SK-N-SH (cell line): ENCODE data around the gene C2CD4B.

Source experiments
- CHD2 ChIP-seq: fragments of 150-350 bp; IDR thresholded peaks from 2 replicates; pipeline ENCODE4 v1.6.1; 2018; ENCODE audit warnings: low read length; ENCODE audit not compliant: partially characterized antibody
- SIN3A ChIP-seq: IDR thresholded peaks from 2 replicates; pipeline ENCODE4 v1.6.1; 2012; ENCODE audit warnings: low read depth, mild to moderate bottlenecking, low read length, moderate library complexity, borderline replicate concordance
- TAF1 ChIP-seq: IDR thresholded peaks from 2 replicates; pipeline ENCODE4 v1.6.1; 2012; ENCODE audit warnings: low read depth, mild to moderate bottlenecking, low read length, moderate library complexity, borderline replicate concordance
- TF ChIP-seq, protein P1 (sequence below): fragments of 200-600 bp; sonication (generic); IDR thresholded peaks from 2 replicates; pipeline ENCODE4 v1.6.1; 2017; ENCODE audit warnings: antibody characterized with exemption, mild to moderate bottlenecking, moderate library complexity

DNA sequence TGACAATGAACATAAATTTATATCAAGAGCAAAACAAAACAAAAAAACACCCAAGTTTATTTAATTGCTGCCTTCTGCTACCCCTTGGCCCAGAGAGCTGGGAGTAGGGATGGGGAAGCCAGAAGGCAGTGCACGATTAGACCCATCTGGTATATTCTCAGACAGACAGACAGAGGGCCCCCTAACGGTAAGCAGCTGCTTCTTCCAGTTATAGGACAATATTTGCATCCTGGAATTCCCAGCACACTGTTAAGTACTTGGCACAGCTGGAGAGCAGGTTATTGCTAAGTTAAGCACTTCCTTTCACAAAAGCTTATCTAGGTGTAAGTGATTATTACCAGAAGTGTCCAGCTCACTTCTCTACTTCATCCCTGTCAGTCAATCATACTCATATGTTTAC, 39.3 kb downstream of the C2CD4B start:
- TF ChIP-seq, protein P1, sequence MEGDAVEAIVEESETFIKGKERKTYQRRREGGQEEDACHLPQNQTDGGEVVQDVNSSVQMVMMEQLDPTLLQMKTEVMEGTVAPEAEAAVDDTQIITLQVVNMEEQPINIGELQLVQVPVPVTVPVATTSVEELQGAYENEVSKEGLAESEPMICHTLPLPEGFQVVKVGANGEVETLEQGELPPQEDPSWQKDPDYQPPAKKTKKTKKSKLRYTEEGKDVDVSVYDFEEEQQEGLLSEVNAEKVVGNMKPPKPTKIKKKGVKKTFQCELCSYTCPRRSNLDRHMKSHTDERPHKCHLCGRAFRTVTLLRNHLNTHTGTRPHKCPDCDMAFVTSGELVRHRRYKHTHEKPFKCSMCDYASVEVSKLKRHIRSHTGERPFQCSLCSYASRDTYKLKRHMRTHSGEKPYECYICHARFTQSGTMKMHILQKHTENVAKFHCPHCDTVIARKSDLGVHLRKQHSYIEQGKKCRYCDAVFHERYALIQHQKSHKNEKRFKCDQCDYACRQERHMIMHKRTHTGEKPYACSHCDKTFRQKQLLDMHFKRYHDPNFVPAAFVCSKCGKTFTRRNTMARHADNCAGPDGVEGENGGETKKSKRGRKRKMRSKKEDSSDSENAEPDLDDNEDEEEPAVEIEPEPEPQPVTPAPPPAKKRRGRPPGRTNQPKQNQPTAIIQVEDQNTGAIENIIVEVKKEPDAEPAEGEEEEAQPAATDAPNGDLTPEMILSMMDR: peak; percentile 53
- TF ChIP-seq TAF1 (no peak), CHD2 (no peak), SIN3A (no peak)
